Stimulated activated CD4-positive, alpha-beta T cell treated with anti-CD3 and anti-CD28 coated beads, Interleukin-15, amount 100 ng/mL, for 48 hours (primary cell): ENCODE measurements around the gene SHTN1.

Source experiments
- DNase-seq, 2 donors: peaks; one replicate each; pipeline ENCODE4 v3.0.0-alpha.2; 2020; ENCODE audit warnings: low read depth in 2 of 2

The SHTN1 gene

GRCh38 chr10:116917481-116917880 lies 87.5 kb downstream of the SHTN1 start:
- no peak for DNase-seq

GRCh38 chr10:116915340-116915739 lies 89.6 kb downstream of the SHTN1 start:
- DNase-seq = no peak

GRCh38 chr10:116913695-116914094 lies 91.3 kb downstream of the SHTN1 start:
- DNase-seq = no peak

DNA sequence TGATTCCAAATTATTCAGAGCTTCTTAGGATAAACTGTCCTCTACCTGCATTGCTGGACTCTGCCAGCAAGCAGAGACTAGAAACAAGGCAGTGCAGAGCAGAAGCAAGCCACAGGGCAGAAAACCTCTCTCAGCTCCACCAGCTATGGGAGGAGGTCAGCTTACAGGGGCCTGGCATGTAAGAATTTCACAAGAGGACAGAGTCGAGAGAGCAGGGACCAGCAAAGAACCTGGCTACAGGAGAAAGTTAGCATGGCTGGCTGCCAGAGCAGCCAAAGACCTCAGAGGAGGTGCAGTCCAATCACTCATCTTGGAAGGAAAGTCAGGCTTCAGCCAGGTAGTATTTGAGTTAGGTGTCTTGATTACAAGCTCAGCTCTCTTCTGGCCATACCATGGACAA lies 92.8 kb downstream of the SHTN1 start:
- no peak for DNase-seq

DNA sequence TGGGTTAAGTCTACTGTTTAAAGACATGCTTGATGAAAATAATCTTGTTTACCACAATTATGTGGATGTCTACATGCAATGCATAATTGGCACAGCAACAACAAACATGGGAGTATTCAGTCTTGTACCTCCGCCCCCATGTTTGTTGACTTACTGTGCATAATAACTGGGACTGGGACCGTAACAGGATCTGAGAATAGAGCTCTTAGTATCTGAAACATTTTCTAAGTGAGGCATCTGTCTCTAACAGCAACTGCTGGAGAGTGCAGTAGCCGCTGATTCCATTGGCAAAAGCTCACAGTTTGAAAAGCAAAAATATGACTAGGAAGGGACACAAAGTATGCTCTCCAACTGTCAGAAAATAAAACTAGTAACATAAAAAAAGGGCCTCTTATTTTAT lies 94.1 kb downstream of the SHTN1 start:
- DNase-seq = no peak

DNA sequence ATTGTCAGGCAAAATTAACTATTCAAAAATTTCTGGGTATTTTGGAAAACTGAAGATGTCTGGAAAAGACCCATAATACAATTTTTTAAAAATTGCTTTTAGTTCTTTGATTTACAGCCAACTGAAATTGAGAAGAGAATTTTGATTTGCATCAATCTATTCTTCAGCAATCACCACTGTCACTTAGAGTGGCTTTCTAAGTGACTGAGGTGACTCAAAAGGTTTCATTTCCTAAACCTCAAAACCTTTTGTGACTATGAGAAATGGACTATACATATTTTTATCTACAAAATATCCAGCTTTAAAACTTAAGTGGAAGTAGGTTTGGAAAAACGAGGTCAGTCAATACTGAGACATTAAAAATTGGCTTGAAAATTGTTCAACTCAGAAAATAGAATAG lies 95.7 kb downstream of the SHTN1 start:
- DNase-seq = no peak

- no peak for DNase-seq
Measured at GRCh38 chr10:116907245-116907987, 97.6 kb downstream of the SHTN1 start.

GRCh38 chr10:116905845-116906210 lies 99.2 kb downstream of the SHTN1 start:
- no peak for DNase-seq

DNA sequence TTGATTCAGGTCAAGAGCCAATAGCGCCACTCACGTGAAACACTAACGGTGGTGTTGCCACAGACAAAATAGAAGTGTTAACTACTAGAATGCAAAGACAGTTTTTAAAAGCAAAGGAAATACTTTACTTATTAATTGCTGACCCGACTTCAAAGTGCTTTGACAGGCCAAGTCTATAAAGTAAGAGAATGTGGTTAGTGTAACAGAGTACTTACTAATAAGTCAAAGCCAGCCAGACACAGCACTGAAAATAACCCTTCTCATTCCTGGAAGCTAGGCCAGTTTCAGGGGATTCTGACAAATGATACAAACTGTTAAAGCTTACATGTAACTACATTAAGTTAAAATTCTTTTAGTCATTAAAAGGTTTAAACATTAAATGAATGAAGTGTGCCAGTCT lies 105.4 kb downstream of the SHTN1 start:
- DNase-seq = no peak

DNA sequence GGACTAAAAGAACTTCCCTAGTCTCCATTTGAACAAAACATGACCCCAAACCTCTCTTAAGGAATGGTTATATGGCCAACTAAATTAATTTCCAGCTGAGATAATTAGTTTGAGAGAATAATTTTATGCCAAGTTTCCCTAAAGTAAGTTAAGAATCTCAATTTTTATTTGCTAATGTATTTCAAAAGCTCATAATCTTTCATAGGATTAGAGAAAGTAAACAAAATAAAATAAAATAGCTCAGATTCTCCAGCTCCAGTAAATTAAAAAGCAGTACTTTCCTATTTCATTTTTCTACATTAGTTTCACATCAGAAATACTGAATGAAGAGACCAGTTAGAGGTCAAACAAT lies 111.3 kb downstream of the SHTN1 start:
- no peak for DNase-seq

DNA sequence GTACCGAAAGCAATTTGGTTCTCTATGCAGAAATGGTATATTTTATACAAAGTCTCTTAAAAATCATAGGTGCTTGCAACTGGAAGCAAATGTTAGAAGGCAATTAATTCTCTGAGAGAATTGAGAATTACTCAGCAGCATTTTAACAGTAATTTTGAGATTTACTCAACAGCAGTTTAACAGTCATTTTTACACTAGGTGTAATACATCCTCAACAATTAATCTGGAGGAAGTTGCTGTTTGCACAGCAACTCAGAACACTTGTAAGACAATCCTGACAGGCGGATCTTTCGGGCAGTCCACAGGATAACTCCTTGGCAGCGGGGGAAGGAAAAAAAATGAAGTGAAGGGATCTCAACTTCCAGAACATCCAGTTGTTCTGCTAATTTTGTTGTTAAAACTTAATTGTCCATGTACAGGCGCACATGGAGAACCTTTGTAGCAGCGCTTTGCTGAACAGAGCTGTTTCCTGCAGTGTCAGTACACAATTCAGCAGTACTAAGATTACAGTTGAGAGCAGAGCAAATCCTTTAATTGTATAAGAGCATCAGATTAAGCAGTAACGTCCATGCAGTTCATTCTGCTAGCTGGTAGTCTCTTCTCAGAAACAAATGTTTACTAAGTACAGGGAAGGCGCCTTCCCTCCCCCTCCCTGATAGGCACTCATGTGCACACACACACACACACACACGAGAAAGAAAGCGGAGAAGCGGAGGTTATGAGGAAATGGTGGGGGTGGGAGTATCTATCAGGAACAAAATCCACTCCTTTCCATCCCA lies 111.9 kb downstream of the SHTN1 start:
- no peak for DNase-seq

- DNase-seq = no peak
Measured at GRCh38 chr10:116891208-116891607, 113.8 kb downstream of the SHTN1 start.

- DNase-seq = no peak
Measured at GRCh38 chr10:116889066-116889465, 115.9 kb downstream of the SHTN1 start.

DNA sequence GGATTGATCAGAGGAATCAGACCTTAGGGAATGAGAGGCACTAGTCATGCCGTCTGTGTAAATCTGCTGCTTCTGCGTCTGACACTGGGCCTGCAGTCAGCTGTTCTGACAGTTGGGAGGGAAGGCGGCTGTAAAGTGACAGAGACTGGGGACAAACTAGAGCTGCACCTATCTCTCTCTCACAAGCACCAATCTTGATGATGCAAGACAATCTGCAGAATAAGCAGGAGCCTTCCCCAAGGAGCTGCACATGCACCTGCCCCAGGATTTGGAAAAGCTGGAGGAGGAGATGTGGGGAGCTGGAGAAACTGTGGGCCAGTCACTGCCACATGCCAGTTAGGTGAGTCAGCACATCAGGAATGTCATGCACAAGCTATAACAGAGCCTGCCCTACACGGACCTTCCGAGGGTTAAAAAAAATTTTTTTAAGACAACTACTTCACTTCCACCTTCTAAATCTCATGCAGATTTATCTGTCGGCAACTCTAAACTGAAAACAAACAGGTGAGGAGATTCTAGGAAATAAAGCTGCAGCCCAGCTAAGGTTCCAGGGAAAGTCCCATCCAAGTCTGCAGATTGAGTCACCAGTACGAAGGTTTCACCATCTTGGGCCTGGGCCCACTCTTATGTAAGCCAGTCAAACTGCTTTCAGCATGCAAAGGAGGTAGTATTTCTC lies 116.5 kb downstream of the SHTN1 start:
- no peak for DNase-seq

DNA sequence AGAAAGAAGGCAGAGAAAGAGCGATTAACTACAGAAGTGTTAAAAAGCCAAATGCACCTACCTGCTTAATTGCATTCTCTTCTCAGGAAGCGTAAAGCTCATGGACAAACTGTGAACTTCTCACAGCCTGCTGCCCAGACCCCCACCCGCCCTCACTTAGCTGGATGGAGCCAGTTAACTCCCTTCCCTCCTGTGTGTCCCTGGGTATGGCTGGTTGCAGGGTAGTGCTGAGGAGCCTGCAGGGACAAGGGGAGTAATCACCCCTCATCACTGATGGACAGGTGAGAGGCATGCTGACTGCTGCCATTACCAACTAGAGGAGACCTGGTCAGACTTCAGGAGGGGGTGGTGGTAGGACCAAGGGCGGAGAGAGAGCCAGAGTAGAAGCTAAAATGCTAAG lies 118.2 kb downstream of the SHTN1 start:
- no peak for DNase-seq

DNA sequence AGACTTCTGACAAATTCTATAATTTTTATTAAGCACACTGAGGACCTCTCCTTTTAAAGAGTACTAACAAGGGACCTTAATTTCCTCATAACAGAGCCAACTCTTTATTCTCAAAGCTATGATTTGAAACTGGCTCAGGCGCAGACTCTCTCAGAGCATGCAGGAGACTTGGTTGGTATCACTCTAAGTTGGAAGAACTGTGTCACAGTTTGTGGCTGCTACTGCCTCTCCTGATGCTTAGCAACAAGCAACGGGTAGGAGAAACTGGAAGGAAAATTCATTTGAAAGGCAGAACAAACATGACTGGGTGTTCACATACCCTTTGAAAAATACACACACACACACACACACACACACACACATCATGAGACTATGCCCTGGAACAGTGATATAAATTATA lies 122.3 kb downstream of the SHTN1 start:
- no peak for DNase-seq

GRCh38 chr10:116880716-116881482 lies 124.1 kb downstream of the SHTN1 start:
- no peak for DNase-seq

DNA sequence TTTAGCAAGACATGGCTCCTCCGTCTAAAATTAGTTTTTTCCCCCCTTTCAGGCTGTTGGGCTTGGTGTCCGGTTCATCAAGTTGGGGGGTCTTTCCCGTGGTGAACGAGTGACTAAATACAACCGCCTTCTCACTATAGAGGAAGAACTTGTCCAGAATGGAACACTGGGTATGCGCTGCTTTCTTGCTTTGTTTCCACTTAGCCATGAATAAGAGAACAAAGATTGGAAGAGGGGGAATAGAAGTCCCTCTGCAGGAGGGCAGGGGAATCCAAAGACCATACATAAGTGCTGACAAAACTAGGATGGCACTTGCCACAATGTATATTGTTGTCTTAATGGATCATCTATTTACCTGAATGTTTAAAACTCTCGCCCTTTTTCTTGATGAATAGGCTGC lies 125.2 kb downstream of the SHTN1 start:
- no peak for DNase-seq

DNA sequence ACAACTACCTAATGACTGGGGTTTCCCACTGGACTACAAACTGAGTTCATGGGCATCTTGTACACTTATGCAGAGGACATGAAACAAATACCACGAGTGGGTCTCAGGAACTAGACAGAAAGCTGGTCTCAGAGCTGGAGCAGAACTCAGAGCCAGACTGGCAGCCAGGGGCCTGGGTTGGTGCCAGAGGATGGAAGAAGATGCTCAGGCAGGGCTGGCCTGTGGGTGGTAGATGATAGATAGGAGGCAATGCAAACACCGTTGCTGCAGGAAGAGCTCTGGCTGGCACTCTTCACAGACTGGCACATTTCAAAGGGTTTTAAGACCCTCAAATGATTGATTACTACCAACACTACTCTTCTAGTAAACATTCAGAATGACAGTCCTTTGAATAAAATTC lies 126.9 kb downstream of the SHTN1 start:
- no peak for DNase-seq

DNA sequence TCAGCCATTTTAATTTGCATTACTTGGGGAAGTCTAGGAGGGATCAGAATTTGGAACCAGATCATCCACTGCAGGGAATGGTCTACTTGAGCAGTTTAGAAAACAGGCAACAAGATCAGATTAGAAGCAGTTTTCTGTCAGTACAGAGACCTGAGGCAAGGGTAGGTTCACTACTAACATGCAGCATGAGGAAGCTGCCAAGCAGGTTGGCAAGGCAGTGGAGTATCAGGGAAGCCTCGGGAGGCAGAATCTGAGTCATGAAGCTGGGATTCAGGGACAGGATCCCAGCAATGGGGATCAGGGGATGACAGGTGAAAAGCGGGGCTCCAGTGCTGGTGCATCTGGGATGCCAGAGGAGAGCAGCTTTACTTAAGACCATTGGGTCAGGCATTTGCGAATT lies 127.6 kb downstream of the SHTN1 start:
- DNase-seq = no peak

DNA sequence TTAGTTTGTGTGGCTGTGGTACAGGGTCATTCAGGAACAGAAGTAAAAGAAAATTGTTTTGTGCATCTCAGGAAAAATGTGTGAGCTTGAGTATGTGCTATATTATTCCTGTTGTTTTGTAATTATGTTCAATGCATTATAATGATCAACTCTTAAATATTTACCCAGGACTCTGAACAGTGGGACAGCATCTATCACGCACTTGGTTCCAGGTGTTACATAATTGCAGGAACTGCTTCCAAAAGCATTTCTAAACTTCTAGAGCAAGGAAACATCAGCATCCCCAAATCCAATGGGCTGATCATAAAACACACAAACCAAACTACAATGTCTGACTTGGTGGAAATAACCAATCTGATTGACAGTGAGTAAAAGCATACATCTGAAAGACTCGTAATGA lies 129.1 kb downstream of the SHTN1 start:
- DNase-seq = no peak

DNA sequence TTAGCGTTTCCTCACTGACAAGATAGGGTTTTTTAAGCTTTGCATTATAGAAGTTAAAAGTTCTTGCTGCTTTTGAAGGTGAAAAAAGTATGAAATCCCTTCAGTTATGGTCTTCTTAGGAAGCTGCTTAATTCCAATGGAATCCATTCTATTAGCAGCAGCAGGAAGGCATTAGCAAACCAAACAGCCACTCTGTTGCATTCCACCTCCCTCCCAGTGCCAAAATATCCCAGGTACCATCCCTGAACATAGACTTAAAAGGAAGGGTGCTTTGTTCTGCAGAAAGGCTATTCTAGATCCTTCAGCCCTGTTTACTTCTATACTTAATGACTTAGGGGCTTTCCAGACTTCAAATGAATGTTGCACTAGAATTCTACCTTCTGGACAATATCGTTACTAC lies 131.9 kb downstream of the SHTN1 start:
- DNase-seq = no peak
